IMR-90 (cell line): ENCODE measurements around the gene KLK13. TPM values are rescaled to one million over a fixed set of nuclear protein-coding genes. Genes with fewer than 3 reads are reported as not detected.

Source experiments
- ATAC-seq: fragments of 200-7000 bp; cut with Tn5 transposase; 2 replicates; pipeline ENCODE4 v1.9.1; 2020; ENCODE audit warnings: low read depth, mild to moderate bottlenecking, moderate library complexity
- BruUV-seq: library from RNA; stranded (reverse); fragments of 400-500 nt; replicated peaks from 2 replicates; lab custom pipeline; 2021; lab: Mats Ljungman, UMichigan
- CTCF ChIA-PET: fragments of 300-600 bp; formaldehyde crosslinking; extraction: SDS; loops from one replicate; lab custom pipeline; 2021; ENCODE audit warnings: antibody characterized with exemption; lab: Yijun Ruan, JAX
- POLR2A ChIA-PET: fragments of 300-600 bp; sonication (Branson Sonifier 250); formaldehyde crosslinking; loops from one replicate; lab custom pipeline; 2022; ENCODE audit warnings: antibody characterized with exemption; ENCODE audit not compliant: unreplicated experiment; lab: Charles Lee
- DNase-seq: peaks from one replicate; pipeline ENCODE4 v3.0.0; 2013
- H2AFZ ChIP-seq: replicated peaks from 2 replicates; pipeline ENCODE3; 2013; ENCODE audit warnings: low read length, mild to moderate bottlenecking; ENCODE audit not compliant: poor library complexity
- H2AK5ac ChIP-seq: 2 replicates; pipeline ENCODE4 v1.6.1; 2013; ENCODE audit warnings: low read depth, low read length, inconsistent platforms
- H2AK9ac ChIP-seq: replicated peaks from 2 replicates; pipeline ENCODE3; 2013; ENCODE audit warnings: mild to moderate bottlenecking, low read depth, low read length, moderate library complexity; ENCODE audit not compliant: poor library complexity
- H2BK120ac ChIP-seq: 2 replicates; pipeline ENCODE4 v1.6.1; 2013; ENCODE audit warnings: low read depth, low read length, inconsistent platforms
- H2BK15ac ChIP-seq: 3 replicates; pipeline ENCODE4 v1.6.1; 2013; ENCODE audit warnings: low read depth, low read length, inconsistent platforms
- H2BK20ac ChIP-seq: 2 replicates; pipeline ENCODE4 v1.6.1; 2013; ENCODE audit warnings: low read depth, mild to moderate bottlenecking, inconsistent platforms, low read length, moderate library complexity
- H2BK5ac ChIP-seq: 2 replicates; pipeline ENCODE4 v1.6.1; 2013; ENCODE audit warnings: mild to moderate bottlenecking, low read depth, low read length, inconsistent platforms; ENCODE audit not compliant: poor library complexity, severe bottlenecking
- H3K14ac ChIP-seq: replicated peaks from 2 replicates; pipeline ENCODE4 v1.6.1; 2013; ENCODE audit warnings: low read depth, low read length, inconsistent platforms
- H3K18ac ChIP-seq: 2 replicates; pipeline ENCODE4 v1.6.1; 2013; ENCODE audit warnings: low read depth, low read length, control low read depth
- H3K23ac ChIP-seq: 2 replicates; pipeline ENCODE4 v1.6.1; 2013; ENCODE audit warnings: low read depth, low read length, inconsistent platforms
- H3K27ac ChIP-seq: 2 replicates; pipeline ENCODE4 v1.5.1; 2013; ENCODE audit warnings: mild to moderate bottlenecking, control low read depth, low read length; ENCODE audit not compliant: insufficient read depth
- H3K27me3 ChIP-seq: 2 replicates; pipeline ENCODE4 v1.6.1; 2013; ENCODE audit warnings: low read length; ENCODE audit not compliant: control insufficient read depth, insufficient read depth
- H3K36me3 ChIP-seq: 2 replicates; pipeline ENCODE4 v1.6.1; 2013; ENCODE audit warnings: low read length, mixed read lengths; ENCODE audit not compliant: control insufficient read depth, insufficient read depth
- H3K4ac ChIP-seq: 2 replicates; pipeline ENCODE4 v1.6.1; 2013; ENCODE audit warnings: low read depth, low read length, inconsistent platforms
- H3K4me1 ChIP-seq: 2 replicates; pipeline ENCODE4 v1.6.1; 2013; ENCODE audit warnings: low read length, mixed read lengths; ENCODE audit not compliant: control insufficient read depth, insufficient read depth
- H3K4me2 ChIP-seq: 2 replicates; pipeline ENCODE4 v1.6.1; 2013; ENCODE audit warnings: low read depth, mild to moderate bottlenecking, control low read depth, low read length, moderate library complexity
- H3K4me3 ChIP-seq: 2 replicates; pipeline ENCODE4 v1.5.1; 2013; ENCODE audit warnings: low read depth, mild to moderate bottlenecking, control low read depth, low read length, moderate library complexity; ENCODE audit not compliant: insufficient read depth
- H3K56ac ChIP-seq: 2 replicates; pipeline ENCODE4 v1.6.1; 2013; ENCODE audit warnings: low read length, inconsistent platforms; ENCODE audit not compliant: insufficient read depth; ENCODE audit errors: extremely low read depth
- H3K79me1 ChIP-seq, 2 experiments: 2 replicates each; pipeline ENCODE4 v1.6.1; 2013; ENCODE audit warnings: low read length in 2 of 2, inconsistent platforms in 1 of 2, low read depth in 1 of 2
- H3K9ac ChIP-seq: 2 replicates; pipeline ENCODE4 v1.6.1; 2013; ENCODE audit warnings: low read depth, low read length, control low read depth
- H3K9me1 ChIP-seq: 2 replicates; pipeline ENCODE4 v1.6.1; 2013; ENCODE audit warnings: low read length, inconsistent platforms; ENCODE audit not compliant: insufficient read depth
- H3K9me3 ChIP-seq: 2 replicates; pipeline ENCODE4 v1.6.1; 2013; ENCODE audit warnings: low read length; ENCODE audit not compliant: control insufficient read depth, insufficient read depth
- H4K20me1 ChIP-seq: 2 replicates; pipeline ENCODE4 v1.6.1; 2013; ENCODE audit warnings: low read length, inconsistent platforms; ENCODE audit not compliant: insufficient read depth
- H4K5ac ChIP-seq: 2 replicates; pipeline ENCODE4 v1.6.1; 2013; ENCODE audit warnings: mild to moderate bottlenecking, low read depth, low read length, control low read depth
- H4K8ac ChIP-seq, 2 experiments: 2 replicates each; pipeline ENCODE4 v1.6.1; 2013; ENCODE audit warnings: low read depth in 2 of 2, low read length in 2 of 2, control low read depth in 1 of 2, inconsistent platforms in 1 of 2
- H4K91ac ChIP-seq: 2 replicates; pipeline ENCODE4 v1.6.1; 2013; ENCODE audit warnings: low read depth, low read length, inconsistent platforms; ENCODE audit not compliant: insufficient read depth
- CEBPB ChIP-seq: IDR thresholded peaks from 2 replicates; pipeline ENCODE4 v1.6.1; 2012; ENCODE audit warnings: low read depth, low read length, improper control_type of control experiment
- WGBS, 2 experiments: methylation state at CpG; one replicate each; pipeline versions ENCODE4 v1.1.5 to v1.1.7; 2013; ENCODE audit warnings: missing lambda C conversion rate in 2 of 2; ENCODE audit not compliant: insufficient read length in 1 of 2; ENCODE audit errors: extremely low coverage in 2 of 2; 5-methylcytosine and 5-hydroxymethylcytosine counted together
- dilution Hi-C: fragments of 300-500 bp; cut with HindIII; formaldehyde crosslinking; loops from one replicate; pipeline ENCODE4 v1.14.3; 2018; ENCODE audit warnings: low sequenced_read_pairs; ENCODE audit not compliant: unreplicated experiment
- in situ Hi-C: fragments of 300-500 bp; cut with MboI; formaldehyde crosslinking; loops from 3 replicates; pipeline ENCODE4 v1.14.3; 2019; ENCODE audit warnings: low sequenced_read_pairs, inconsistent platforms, mixed read lengths
- intact Hi-C: fragments of 100-400 bp; cut with micrococcal nuclease; formaldehyde crosslinking; loops from 2 replicates; pipeline ENCODE4 v1.10.0; 2022
- polyA plus RNA-seq, 3 experiments: library from polyadenylated mRNA; depleted of rRNA; stranded (reverse); fragments of >200 nt; gene quantifications; 2 replicates each; pipeline ENCODE4 v1.2.3, GENCODE V29; 2012; ENCODE audit warnings: low replicate concordance in 1 of 3
- total RNA-seq: library from RNA; depleted of rRNA; stranded (reverse); fragments of >200 nt; gene quantifications from 2 replicates; pipeline ENCODE4 v1.2.3, GENCODE V29; 2012
- TF ChIP-seq, protein P1 (sequence below): conservative IDR thresholded peaks from 2 replicates; pipeline ENCODE4 v1.5.1; 2012; ENCODE audit warnings: mild to moderate bottlenecking, low read depth, low read length, improper control_type of control experiment

Gene KLK13
- total and polyA plus RNA-seq, 2 of the 4 experiments (the other 2 are of a cell fraction): not detected

DNA sequence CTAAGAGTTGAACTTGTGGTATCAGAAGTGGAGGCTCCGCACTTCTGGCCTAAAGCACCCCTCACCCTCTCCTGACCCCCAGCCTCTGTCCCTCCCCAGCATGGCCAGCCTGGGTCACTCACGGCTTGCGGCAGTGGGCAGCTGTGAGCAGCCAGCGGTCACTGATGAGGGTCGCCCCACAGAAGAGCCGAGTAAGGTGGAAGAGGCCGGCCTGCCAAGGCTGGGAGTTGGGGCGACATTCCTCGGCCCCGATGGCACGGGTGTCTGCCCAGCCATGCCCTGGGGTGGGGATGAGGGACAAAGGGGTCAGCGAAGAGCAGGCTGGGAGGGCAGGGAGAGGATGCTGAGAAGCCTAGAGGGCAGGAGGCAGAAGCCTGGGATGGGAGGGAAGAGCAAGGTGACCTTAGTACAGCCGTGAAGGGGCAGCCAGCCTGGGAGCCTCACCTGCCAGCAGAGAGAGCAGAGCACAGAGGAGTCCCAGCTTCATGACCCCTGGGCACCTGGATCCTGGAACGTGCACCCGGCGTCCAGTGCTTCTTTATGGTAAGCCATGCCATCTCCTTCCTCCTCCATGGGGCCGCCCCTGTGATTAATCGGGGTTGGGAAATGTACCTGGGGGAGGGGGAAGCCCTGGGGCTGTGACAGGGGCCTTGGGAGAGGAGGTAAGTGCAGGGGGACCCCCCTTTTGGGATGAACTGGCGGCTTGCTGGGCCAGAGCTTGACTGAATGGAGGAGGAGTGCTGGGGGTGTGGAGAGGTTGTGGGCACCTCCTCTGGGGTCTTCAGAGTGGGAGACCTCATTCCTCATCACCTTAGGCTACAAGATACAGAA is 55.6 kb downstream of the KLK13 start (continued):
- TF ChIP-seq CEBPB: no peak

DNA sequence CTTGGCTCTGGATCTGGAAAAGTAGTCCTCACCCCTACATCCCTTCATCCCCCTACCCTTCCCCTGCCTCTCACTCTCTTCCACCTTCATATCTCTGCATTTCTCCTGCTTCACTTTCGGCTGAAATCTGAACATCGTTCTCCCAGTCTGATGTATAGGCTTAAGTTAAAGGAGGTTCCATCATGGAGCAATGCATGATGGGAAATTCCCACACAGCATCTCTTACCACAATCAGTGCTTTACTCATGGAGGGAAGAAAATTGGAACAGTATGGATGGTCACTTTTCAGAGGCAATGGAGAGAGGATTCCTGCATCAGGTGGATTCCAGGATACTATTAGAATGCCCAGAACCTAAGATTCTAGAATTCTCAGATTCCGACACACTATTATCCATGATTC is 57.4 kb downstream of the KLK13 start:
- ChIA-PET CTCF (interaction anchor here (0.7 kb wide), 2 partner anchors 86 to 141 kb away, joined by 3 read pairs; no protein-coding TSS in a partner anchor), POLR2A (no interaction called here)
- Histone ChIP-seq H2AK9ac (no peak overlapping the region), H2AK5ac (no peak overlapping the region), H3K56ac (no peak overlapping the region), H3K9me3 (peaks cover 4% of the 10 kb centered on the region), H4K91ac (no peak overlapping the region), H2BK15ac (no peak overlapping the region), H4K8ac (no peak overlapping the region), H3K14ac (no peak overlapping the region), H3K4ac (no peak overlapping the region), H3K4me3 (no peak overlapping the region), H3K27ac (no peak overlapping the region), H2BK5ac (no peak overlapping the region), H2BK120ac (no peak overlapping the region), H3K23ac (no peak overlapping the region), H2BK20ac (no peak overlapping the region), H3K4me1 (no peaks in the 10 kb centered on the region), H3K9ac (no peak overlapping the region), H2AFZ (no peak overlapping the region), H3K18ac (no peak overlapping the region), H3K9me1 (no peaks in the 10 kb centered on the region), H4K5ac (no peak overlapping the region), H3K79me1 (no peaks in the 10 kb centered on the region), H3K36me3 (no peaks in the 10 kb centered on the region), H3K4me2 (no peak overlapping the region), H4K20me1 (no peaks in the 10 kb centered on the region), H3K27me3 (no peaks in the 10 kb centered on the region)
- WGBS, 2 experiments: no CpG with 5 or more reads among the region's 3 CpGs
- no peak for ATAC-seq
- no TSS peak for BruUV-seq
- in situ Hi-C loops (no loop called here), dilution Hi-C loops (no loop called here), intact Hi-C loops (no loop called here)
- TF ChIP-seq, protein P1, sequence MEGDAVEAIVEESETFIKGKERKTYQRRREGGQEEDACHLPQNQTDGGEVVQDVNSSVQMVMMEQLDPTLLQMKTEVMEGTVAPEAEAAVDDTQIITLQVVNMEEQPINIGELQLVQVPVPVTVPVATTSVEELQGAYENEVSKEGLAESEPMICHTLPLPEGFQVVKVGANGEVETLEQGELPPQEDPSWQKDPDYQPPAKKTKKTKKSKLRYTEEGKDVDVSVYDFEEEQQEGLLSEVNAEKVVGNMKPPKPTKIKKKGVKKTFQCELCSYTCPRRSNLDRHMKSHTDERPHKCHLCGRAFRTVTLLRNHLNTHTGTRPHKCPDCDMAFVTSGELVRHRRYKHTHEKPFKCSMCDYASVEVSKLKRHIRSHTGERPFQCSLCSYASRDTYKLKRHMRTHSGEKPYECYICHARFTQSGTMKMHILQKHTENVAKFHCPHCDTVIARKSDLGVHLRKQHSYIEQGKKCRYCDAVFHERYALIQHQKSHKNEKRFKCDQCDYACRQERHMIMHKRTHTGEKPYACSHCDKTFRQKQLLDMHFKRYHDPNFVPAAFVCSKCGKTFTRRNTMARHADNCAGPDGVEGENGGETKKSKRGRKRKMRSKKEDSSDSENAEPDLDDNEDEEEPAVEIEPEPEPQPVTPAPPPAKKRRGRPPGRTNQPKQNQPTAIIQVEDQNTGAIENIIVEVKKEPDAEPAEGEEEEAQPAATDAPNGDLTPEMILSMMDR: no peak
- no peak for DNase-seq
